Islet of Langerhans (tissue), 1 donor: ENCODE data around the gene SCAMP3.
"Not testable (repeated sequence)": the region's sequence is repeated elsewhere in the genome, so short reads cannot be mapped to it uniquely, and the experiment has no call there.

Experiments
- FAIRE-seq: peaks from one replicate; lab custom pipeline; 2011; peaks lifted over from hg19 to GRCh38; lab: Jason Lieb, UNC

Gene SCAMP3

DNA sequence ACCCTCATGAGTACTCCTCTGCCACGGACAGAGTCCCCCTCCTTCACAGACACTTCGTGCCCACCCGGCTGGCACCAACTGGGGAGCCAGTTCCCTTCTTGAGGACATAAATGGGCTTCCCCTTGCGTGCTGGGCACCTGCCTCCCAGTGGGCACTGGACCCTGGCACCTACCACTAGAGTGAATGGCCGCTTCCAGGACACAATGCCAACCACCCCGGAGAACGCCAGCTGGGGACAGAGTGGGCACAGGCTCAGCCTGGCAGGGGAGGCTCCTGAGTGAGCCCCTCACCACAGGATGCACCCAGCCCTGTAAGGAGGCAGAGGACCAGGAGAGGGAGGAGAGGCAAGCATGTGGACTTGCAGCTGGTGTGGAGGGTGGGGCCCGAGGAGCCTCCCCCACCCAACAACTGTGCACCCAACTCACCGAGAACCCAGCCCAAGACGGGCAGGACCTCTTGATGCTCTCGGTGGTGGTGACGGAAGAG lies 7.9 kb downstream of the SCAMP3 start:
- no peak for FAIRE-seq

GRCh38 chr1:155253797-155254196 lies 8.4 kb downstream of the SCAMP3 start:
- FAIRE-seq = no peak

DNA sequence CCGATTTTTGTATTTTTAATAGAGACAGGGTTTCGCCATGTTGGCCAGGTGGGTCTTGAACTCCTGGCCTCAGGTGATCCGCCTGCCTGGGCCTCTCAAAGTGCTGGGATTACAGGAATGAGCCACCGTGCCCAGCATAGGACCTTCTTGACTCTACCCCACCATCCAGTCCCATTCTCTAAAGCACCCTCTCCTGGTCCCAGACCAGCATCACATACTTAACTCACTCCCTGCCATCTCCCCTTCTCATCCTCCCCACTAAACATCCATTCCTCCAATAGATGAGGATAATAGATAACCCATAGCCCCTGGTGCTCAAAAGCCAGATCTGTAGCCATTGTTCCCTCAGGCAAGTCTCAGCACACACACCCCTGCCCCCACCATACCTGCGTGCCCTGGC lies 9.0 kb downstream of the SCAMP3 start:
- FAIRE-seq = no peak

DNA sequence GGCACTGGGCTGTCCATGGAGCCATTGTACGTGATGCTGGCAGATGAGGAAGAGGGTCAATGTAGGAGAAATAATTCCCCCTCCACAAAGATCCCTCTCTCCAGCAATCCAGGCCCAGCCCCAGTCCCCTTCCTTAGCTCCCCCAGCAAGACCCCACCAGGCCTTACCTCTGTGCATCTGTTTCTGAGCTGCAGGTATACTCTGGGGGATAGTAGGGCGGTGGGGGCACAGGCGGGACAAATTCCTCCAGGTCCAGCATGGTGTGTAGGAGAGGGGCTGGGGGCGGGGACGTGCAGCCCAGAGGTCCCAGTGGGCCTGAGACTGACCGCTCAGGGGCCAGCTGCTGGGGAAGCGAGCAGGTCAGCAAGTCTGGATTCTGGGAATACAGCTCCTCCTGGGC lies 10.6 kb downstream of the SCAMP3 start:
- no peak for FAIRE-seq

DNA sequence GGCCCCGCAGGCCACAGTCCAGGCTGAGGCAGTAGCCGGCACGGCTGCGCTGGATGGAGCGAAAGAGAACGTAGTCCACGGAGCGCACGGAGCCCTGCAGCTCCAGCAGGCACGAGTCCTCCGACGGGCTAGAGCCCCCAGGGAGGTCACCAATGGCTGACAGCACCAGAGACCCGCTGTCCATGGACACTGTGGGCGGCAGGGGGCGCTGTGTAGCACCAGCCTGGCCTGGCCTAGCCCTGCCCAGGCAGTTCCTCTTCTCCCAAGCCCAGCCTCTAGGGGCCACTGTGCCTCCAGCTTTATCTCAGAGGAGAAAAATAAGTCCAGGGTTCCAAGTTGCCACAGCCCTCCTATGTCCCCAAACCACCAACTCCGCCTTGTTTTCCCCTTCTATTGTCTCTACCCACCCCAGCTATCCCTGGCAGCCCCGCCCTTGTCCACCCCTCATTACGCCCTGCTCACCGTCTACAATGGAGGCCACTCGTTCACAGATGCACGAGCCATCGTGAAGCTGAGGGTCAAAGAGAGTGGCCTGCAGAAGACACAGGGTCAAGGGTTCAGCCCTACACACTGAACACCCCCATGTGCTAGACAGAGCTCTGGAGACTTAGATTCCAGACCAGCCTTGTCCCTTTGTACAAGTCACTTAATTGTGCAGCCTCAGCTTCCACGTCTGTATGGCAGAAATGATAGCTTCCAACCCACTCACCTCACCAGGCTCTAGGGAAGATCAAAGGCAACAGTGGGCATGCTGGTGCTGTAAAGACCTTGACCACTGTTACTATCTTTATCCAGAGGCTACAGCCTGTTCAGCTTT lies 11.3 kb downstream of the SCAMP3 start:
- FAIRE-seq = no peak

DNA sequence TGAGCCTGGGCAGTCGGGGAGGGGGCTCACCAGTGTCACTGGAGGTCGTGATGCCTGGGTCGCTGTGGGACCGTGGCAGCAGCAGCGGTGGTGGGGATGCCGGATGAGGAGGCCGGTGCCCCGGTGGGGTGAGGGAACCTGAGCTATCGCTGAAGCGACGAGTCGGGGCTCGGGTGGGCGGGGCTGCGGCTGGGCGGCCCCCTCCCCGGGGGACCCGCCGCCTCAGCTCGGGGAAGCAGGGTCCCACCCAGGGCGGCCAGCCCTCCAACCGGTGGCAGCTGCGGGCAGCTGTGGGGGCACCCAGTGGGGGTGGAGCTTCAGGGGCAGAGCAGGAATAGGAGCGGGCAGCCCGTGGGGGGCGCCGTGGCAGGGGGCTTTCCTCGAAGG lies 11.9 kb downstream of the SCAMP3 start:
- no peak for FAIRE-seq

DNA sequence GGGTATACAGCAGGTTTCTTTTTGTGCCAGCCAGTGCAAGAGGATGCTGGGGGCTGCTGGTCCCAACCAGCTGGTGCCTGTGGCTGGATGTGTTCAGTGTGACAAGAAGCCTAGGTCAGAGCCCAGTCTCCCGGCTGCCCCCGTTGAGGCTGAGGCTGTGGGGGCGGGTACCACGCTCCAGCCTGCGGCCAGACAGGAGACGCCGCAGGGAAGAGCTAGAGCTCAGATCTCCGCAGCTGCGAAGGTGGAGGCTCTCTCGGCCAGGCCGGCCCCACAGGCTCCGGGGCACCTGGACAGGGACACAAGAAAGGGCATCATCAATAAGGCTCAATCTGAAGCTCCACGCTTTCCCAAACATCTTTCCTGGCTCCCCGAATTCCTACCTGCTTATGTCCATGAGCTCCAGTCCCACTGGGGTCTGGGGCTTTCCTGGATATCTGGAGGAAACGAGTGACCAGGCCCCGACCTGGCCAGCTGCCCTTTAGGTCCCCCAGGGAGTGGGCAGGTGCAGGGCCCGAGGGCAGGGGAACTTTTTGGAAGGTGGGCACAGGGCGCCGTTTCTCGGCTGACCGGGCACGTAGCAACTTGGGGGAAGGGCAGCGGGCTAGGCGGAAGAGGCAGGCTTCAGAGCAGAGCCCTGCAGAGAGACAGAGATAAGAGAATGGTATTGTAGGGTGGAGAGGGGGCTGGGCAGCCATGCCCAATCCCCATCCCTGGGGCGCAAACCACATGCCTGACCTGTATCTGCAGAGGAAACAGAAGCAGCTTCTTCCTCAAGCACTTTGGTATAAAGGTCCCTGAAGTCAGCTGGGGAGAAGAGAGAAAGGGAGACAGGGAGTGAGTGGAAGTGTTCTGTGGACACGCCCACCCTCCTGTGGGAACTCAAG lies 14.2 kb downstream of the SCAMP3 start:
- FAIRE-seq = no peak

DNA sequence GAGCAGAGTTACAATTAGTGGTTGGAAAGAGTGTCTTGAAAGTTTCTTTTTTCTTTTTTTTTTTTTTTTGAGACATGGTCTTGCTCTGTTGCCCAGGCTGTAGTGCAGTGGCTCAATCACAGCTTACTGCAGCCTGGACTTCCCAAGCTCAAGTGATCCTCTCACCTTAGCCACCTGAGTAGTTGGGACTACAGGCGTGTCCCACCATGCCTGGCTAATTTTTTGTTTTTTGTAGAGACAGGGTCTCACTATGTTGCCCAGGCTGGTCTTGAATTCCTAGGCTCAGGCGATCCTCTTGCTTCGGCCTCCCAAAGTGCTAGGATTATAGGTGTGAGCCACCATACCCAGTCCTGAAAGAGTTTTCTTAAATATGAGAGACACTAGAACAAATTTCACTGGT lies 15.4 kb downstream of the SCAMP3 start:
- not testable (repeated sequence) for FAIRE-seq

DNA sequence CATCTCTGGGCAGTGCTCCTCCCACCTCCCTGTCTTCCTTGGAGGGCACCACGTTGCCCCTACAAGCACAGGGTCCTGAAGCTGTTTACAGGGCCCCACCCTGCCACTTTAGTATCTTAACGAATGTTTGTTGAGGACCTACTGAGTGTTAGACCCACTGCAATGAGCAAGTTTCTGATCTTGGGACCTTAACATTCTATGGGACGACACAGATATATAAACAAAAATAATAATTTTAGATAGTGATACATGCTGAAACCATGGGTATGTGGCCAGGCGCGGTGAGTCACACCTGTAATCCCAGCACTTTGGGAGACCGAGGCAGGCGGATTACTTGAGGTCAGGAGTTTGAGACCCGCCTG lies 17.0 kb downstream of the SCAMP3 start:
- FAIRE-seq = no peak

- FAIRE-seq = no peak
These were observed 17.6 kb downstream of the SCAMP3 start for GRCh38 chr1:155244368-155245162.

DNA sequence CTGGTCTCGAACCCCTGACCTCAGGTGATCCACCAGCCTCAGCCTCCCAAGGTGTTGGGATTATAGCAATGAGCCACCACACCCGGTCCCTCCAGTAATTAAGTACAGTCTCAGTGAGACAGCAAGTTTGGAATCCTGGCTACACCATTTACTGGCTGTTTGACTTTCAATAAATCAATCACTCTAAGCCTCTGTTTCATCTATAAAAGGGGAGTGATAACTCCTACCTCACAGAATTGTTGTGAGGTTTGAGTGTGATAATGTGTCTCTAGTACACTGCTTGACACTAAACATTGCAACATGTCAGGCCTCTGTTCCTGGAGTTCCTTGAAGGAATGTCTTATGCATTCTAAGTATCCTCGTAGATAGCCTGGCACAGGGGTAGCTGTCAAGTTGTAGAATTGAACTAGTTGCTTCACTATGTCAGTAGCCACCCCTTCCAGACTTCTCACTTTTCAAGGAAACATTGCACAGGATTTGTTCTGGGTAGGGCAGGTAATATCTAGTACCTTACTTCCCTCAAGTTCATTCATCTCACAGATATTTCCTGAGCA lies 19.3 kb downstream of the SCAMP3 start:
- no peak for FAIRE-seq

DNA sequence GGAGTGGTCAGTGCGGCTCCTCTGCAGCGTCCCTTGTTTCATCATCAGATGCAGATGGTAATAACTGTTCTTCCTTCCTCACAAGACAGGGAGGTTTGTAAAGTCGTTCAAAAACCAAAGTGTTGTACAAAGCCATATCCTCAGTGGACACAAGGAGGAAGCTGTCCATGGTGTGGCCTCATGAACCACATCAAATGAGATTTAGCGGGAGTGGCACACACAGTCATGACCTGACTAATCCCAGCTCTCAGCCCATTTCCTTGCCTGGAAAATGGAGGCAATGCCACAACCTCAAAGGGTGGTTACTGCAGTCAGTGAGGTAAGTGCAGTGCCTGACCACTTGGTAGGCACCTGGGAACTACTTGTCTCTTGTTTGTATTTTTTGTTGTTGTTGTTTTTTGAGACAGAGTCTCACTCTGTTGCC lies 20.3 kb downstream of the SCAMP3 start:
- no peak for FAIRE-seq

DNA sequence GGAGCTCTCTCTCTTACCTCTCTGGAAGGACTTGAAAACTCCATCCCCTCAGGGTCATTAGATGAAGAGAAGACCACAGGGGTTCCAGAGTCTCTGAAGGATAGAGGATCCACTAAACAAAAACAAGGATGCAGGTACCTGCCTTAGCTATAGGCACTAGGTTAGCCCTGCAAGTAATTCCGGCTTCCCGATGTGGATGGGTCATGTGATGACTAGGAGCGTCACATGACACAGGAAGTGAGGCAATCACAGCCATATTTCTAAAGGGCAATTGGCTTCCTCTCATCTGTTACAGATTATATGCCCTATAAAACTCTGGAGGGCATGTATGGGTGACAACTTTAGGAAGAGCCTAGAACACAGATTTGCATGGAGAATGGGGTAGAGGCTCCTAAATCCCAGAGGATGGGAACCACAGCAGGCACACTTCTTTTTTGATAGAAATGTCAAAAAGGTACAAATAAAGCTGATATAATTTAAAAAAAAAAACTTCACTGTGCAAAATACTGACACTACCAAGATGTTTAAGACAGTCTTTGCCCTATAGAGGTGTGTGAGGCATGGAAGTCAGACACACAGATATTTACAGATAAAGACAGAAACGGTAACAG lies 21.0 kb downstream of the SCAMP3 start:
- FAIRE-seq = no peak

GRCh38 chr1:155236451-155236850 lies 25.7 kb downstream of the SCAMP3 start:
- FAIRE-seq = no peak

DNA sequence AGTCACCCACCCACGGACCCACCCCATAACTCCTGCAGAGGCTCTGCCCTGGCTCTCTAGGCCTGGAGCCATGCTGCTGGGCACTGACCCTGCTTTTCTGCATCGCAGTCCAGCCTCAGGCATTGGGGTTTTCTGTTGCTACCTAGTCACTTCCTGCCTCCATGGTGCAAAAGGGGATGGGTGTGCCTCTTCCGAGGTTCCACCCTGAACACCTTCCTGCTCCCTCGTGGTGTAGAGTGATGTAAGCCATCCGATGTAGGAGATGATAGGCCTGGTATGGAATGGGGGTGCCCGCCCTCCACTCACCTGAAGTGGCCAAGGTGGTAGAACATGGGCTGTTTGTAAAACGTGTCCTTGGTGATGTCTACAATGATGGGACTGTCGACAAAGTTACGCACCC lies 26.8 kb downstream of the SCAMP3 start:
- not testable (repeated sequence) for FAIRE-seq

DNA sequence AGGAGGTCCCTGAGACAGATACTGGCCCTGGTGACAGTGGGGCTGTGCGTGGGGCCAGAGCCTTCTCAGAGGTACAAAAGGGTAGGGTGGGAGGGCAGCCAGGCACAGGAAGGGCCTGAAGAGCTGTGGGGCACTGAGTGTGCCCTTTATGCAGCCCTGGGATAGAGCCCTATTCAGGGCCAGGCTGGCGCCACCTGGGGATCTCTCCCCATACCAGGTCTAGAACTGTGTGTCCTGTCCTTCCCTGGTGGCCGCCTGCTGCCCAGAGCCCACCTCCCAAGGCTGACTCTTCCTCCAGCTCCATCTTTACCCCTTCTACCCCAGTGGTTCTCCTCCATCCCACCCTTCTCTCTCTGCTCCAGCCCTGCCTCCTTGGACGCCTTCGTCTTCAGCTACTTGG lies 28.7 kb downstream of the SCAMP3 start:
- not testable (repeated sequence) for FAIRE-seq

DNA sequence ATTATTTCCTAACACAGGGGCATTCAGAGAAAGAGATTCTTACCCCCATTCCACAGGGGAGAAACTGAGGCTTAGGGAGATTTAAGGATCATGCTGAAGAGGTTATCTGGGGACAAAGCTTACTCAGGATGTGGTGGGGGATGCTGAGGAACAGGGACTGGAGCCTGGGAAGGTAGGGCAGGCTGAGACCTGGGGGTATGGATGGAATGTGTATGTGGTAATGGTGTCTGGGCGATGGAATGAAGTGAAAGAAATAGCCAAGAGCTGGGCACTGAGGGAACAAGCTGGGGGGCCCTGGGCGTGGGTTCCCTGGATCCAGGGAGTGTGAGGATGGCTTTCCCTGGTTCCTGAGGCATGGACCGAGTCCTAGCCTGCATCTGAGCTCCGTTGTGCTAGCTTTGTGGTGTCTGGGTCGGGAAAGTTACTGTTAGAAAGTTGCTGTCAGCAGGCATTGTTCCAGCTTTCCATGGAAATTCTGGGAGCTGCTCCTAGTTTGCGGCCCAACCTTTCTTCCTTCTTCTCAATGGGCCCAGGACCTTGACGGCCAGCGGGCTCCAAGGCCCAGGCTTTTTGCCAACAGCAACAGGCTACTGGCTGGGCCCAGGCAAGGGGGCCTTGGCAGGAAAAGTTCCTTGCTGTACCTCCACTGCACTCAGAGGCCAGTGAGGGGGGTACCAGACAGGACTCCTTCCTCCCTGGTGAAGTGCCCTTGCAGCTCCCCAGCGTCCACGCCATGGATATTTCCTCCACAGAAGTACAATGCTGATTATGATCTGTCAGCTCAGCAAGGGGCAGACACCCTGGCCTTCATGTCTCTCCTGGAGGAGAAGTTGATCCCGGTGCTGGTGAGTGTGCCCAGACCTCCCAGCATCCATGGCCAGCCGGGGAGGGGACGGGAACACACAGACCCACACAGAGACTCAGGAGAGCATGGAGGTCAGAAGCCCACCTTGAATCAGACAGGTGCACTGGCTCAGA lies 29.9 kb downstream of the SCAMP3 start:
- FAIRE-seq = not testable (repeated sequence)

GRCh38 chr1:155231302-155231701 lies 30.9 kb downstream of the SCAMP3 start:
- not testable (repeated sequence) for FAIRE-seq

GRCh38 chr1:155228096-155228427 lies 34.1 kb downstream of the SCAMP3 start:
- no peak for FAIRE-seq

DNA sequence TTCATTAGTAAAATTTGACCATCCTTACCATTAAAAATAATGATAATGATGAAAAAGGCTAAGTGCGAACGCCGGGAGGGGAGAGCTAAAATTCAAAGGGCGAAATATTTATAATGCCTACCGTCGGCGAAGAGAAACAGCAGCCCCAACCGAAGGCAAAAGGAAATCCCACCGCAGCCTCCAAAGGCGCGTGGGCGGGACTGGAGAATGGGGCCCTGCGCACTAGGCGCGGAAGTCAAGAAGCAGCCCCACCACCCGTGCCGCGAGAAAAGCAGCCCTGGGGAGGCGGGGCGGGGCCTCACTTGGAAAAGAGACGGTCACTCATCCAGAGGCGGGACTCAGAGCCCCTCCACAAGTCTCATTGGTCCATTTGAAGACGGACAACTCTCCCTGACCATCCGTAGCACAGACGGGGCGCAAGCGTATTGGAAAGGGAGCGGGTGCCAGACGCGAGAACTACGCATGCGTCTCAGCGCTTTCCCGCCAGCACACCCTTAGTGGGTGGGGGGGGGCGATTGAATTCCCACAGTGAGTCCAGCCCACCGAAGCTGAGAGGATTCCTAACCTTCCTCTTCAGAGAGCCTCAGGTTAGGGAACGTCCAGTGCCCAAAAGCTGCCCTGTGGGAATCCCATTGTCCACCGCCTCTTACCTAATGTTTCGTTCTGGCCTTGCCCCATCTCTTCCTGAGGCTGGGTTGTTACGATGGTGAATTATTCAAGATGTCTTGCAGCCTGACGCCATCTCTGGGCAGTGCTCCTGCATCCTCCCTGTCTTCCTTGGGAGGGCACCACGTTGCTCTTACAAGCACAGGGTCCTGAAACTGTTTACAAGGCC lies 34.7 kb downstream of the SCAMP3 start:
- no peak for FAIRE-seq
